ENCODE data around the gene C1orf74.
"Not testable (repeated sequence)": the region's sequence is repeated elsewhere in the genome, so short reads cannot be mapped to it uniquely, and the experiment has no call there.

C1orf74 gene

DNA sequence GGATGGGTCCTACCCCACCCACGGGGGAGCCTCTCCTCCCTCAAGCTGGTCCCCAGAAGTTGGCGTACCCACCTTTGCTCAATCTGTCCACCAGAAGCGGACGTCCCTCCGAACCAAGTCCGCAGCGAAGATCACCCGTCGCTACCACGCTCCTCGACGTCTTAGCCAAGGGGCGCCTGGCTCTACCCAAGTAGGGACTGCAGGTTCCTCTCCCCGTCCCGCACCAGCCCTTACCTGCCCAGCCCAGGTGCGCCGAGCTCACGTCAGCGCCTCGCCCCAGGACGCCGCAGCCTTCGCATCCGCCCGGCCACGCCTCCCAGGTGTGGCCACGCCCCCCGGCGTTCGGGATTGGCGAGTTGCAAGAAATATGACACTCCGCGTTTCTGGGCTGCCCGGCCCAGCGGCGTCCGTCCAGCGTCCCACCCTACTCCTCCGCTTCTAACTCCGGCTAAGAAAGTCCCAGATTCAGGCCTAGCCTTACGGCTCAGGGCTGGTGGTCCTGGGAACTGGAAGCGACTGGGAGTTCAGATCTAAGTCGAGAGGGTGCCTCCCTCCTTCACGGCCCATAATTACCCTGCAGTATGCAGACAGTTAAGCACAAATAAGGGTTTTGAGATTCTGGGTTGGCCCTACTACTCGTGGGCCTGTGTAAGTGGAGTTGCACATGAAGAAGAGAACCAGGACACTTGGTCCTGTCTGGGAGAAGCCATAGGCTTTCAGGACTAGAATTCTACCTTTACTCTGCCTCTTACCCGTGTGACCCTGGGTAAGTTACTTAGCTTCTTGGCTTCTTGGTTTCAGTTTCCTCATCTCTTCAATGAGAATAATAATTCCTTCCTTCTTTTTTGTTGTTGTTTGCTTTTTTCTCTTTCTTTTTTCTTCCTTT is 21.8 kb upstream of the C1orf74 start, which contains the start of gene IRF6:
TSS of gene IRF6 (minus strand) at position 268 of the 886 bp plus-strand sequence. CDS start 4,729 bp downstream, outside the sequence.
- in situ Hi-C loops (cut with MboI; ENCODE audit: low sequenced_read_pairs): no loop called here

DNA sequence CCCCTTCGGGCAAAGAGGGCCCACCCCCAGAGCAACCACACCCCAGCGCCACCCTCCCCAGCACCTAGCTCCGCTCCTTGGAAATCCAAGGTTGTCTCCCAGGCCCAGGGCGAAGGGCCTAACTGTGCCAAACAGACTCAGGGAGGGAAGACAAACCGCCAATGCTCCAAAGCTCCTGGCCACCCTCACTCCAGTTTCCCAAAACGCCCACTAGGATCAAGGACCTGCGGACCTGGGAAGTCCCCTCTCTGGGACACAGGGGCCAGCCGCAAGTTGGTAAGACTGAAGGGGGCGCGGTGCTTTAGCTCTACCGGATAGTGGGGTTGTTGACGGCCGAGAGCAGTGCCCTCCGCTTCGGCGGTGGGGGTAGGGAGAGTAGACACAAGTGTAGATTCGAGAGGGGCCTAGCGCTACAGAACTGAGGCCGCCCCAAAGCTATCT is 21.0 kb upstream of the C1orf74 start:
- in situ Hi-C loops (cut with MboI; ENCODE audit: low sequenced_read_pairs): no loop called here

DNA sequence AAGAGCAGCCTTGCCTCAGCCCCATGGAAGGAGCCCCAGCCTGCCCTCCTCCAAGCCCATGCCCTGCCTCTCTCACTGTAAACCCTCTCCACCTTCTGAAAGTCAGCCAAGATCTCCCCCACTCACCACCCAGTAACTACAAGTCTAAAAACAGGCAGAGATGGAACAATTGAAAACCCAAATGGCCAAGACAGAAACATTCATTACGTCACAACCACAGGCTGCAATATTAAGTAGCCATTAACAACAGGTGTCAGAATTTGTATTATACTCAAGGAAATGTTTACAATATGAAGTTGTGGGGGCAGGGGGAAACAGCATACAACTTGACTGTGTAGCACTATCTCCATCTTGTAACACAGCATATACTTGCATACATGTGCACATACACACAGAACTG is 19.2 kb upstream of the C1orf74 start:
- in situ Hi-C loops (cut with MboI; ENCODE audit: low sequenced_read_pairs): no loop called here

DNA sequence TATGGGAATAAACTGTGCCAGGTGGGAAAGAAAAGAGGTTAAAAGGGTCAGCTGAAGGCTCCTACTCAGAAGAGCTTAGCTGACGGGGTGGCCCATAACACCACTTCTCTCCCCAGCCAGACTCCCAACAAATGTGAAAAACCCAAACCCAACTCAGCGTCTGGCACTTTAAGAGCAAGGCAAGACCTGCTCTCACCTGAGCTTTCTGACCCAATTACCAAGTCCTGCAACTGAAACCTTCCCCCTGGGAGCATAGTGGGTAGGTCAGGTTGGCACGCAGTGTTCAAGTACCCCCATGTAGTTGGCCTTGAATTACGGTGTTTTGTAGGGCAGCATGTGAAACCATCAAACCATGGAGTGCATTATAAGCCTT is 18.4 kb upstream of the C1orf74 start:
- in situ Hi-C loops (cut with MboI; ENCODE audit: low sequenced_read_pairs): no loop called here

- in situ Hi-C loops (cut with MboI; ENCODE audit: low sequenced_read_pairs): no loop called here
These were observed 17.9 kb upstream of the C1orf74 start for GRCh38 chr1:209802117-209802779.

DNA sequence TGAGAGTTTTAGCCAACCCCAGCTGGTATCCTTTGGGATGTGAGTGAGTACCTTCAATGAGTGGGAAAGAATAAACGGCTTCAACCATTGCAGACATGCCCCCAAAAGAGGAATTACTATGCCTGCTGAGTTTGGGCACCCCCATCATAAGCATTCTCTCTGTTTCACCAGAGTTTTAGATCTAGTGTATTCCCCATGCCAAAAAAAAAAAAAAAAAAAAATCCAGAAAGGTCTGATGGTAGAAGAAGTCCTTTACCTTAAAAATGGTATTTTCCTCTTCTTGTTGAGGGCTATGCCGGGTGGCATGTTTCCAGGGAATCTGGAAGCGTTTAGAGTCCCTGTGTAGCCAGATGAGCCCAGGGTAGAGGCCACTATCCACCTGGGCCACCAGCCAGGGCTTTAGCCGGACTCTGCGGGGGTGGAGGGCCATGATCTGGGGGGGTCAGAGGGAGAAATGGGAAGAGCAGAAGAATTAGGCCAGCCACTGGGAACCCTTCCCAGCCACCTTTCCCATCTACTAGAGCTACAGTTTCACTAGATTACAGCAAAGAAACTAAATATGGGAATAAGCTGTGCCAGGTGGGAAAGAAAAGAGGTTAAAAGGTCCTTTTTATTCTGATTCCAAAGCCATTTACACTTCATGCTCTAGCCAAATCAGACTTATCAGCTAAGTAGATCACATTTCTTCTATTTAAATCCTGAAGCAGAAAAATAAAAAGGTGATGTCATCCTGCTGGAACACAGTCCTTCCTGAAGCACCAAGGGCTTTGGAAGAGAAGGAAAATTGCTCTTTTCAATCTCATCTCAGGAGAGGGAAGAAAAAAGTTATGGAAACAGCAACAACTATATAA is 16.9 kb upstream of the C1orf74 start:
- in situ Hi-C loops (cut with MboI; ENCODE audit: low sequenced_read_pairs): no loop called here

DNA sequence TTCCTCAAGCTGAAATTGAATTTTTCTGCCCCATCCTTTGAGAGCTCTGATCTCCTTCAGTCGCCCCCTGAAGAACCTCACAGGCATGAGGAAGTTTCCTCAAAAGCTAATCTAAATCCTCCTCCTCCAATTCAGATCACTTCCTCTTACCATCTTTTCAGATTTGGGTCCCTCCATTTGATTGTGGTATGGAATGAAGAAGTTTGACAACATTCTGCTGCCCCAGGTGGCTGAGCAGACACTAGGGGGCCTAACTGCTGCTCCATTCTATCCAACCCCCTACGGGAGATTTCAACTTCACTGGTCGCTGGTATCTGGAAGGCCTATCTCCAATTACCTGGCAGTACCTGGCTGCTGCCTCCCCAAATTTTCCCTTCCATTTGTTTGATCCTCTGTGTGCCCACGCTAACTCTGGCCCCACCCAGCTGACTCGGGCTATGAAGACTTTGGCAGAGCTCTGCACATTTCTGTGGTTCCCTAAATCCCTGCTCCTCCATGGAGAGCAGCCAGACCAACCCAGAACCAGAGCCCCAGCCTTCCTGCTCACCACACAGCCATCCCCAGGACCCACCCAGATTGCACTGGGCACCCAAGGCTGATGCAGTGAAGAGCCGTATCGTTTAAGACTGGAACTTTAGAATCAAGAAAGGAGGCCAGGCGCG is 13.8 kb upstream of the C1orf74 start:
- in situ Hi-C loops (cut with MboI; ENCODE audit: low sequenced_read_pairs): no loop called here

DNA sequence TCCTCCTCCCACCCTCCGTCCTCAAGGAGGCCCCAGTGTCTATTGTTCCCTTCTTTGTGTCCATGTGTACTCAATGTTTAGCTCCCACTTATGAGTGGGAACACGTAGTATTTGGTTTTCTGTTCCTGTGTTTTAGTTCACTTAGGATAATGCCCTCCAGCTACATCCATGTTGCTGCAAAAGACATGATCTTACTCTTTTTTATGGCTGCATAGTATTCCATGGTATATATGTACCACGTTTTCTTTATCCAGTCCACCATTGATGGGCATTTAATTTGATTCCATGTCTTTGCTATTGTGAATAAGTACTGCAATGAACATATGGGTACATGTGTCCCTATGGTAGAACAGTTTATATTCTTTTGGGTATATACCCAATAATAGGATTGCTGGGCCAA is 9.4 kb upstream of the C1orf74 start:
- in situ Hi-C loops (cut with MboI; ENCODE audit: low sequenced_read_pairs): not testable (repeated sequence)

- in situ Hi-C loops (cut with MboI; ENCODE audit: low sequenced_read_pairs): no loop called here
These were observed 7.6 kb upstream of the C1orf74 start for GRCh38 chr1:209791920-209792319.

GRCh38 chr1:209790286-209791193 is 6.2 kb upstream of the C1orf74 start:
- in situ Hi-C loops (cut with MboI; ENCODE audit: low sequenced_read_pairs): no loop called here

GRCh38 chr1:209789245-209789644 is 4.9 kb upstream of the C1orf74 start:
- in situ Hi-C loops (cut with MboI; ENCODE audit: low sequenced_read_pairs): no loop called here

DNA sequence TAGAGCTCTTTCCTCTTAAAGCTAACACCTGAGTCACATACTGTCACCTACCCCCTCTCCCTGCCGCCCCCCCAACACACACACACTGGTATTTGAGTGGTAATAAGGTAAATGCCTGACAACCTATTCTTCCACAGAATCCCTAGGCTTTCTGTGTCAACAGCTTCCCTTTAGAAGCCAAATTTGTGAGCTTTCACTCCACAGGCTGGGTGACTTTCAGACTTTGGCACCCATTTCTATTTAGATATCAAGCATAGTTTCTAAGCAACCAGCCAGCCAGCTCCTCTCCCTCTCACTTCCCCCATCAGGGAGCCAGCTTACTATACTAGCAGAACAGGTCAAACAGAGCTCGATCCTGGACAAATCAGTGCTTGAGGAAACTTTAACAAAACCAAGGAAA is 3.2 kb upstream of the C1orf74 start:
- in situ Hi-C loops (cut with MboI; ENCODE audit: low sequenced_read_pairs): no loop called here

DNA sequence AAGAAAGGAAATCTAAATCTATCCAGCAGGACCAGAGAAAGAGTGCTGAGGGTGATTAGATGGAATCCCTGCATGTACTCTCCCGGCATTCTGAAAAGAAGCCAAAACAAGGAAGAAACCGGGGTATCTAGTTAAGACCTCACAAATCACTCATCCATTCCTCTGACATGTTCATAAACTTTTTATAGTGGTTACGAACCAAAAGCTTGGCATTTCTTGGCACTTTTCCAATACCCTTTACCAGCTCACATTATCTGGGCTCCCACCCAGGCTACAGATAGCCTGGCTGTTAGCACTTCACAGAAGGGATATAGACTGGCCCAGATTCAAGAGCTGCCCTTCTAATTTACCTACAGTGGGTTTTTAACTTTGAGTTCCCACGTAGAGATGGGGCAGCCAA is 1.8 kb upstream of the C1orf74 start:
- in situ Hi-C loops (cut with MboI; ENCODE audit: low sequenced_read_pairs): no loop called here

- in situ Hi-C loops (cut with MboI; ENCODE audit: low sequenced_read_pairs): no loop called here
These were observed 1.2 kb upstream of the C1orf74 start for GRCh38 chr1:209785592-209785991.

DNA sequence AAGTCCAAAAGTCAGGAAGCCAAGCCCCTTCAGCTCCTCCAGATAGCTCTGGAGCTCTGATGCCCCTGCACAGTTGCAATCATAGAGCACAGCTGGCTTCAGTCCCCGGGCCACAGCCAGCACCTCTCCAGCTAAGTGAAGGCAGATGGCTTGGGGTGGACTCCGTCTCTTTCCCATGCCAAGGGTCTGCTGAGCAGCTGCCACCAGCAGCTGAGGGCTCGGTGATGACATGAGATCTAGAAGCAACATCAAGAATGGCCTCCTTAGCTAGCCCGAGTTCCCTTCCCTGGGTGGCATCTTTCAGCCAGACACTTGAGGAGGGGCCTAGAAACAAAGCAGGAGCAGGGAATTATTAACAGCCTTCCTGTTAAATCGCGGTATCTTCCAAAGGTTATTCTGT is 973 bp downstream of the C1orf74 start:
- in situ Hi-C loops (cut with MboI; ENCODE audit: low sequenced_read_pairs): no loop called here

- in situ Hi-C loops (cut with MboI; ENCODE audit: low sequenced_read_pairs): no loop called here
These were observed 4.1 kb downstream of the C1orf74 start for GRCh38 chr1:209780268-209780667.

DNA sequence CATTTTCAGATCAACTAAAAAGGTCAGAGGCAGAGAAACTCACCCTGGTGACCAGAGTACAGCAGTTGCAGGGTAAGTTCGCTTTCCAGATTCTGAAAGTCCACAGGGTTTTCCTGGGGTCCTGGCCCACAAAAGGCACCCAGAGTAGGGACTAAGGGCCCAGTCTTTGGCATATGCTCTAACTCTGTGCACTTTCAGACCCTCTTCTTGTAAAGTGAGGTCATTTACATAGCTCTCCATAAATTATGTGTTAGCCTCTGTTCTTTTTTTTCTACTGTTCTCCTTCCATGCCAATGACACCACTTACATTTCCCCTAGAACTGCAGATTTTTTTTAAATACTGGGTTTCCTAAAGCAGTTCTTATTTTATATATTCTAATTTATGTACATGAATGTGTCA is 6.3 kb downstream of the C1orf74 start:
- in situ Hi-C loops (cut with MboI; ENCODE audit: low sequenced_read_pairs): no loop called here

DNA sequence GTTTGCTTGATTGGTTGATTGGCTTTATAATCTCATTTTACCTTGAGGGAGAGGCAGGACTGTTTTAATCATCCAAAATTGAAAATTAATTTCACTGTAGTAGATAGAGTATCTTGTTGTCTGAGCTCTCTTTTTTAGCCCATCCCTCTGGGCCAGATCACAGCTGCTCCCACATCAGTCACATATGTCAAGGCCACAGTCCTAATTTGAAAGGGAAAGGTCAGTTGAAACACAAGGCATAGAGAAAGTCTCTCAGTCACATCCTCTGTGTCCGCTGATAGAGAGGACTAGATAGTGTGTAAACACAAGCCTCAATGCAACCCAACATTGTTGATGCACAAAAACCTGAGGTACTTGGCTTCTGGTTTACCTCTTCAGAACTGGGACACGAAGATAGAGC is 6.8 kb downstream of the C1orf74 start:
- in situ Hi-C loops (cut with MboI; ENCODE audit: low sequenced_read_pairs): no loop called here

- in situ Hi-C loops (cut with MboI; ENCODE audit: low sequenced_read_pairs): no loop called here
These were observed 8.7 kb downstream of the C1orf74 start for GRCh38 chr1:209775678-209776077.

DNA sequence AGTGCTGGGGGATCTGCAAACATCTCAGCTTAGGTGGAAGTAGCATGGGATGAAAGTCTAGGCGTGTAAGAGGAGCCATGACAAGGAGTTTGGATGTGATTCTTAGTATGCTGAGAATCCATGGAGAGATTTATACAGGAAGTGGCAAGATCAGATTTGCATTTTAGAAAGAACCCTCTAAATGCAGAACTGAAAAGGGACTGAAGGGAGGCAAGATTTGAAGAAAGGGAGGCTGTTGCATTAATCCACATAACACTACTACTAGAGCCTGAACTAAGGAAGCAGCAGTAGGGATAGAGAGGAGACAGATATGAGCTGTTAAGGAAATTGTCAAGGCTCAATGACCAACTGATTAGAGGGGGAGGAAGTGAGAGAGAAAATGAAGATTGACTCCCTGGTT is 9.8 kb downstream of the C1orf74 start:
- in situ Hi-C loops (cut with MboI; ENCODE audit: low sequenced_read_pairs): no loop called here

Measured in HL-60/S4 treated with phorbol 12-myristate 13-acetate at 8.2 ng/mL for 4 days and 3 days (cell line).